ENCODE measurements around the gene RNF182. TPM values are rescaled to one million over a fixed set of nuclear protein-coding genes. Genes with fewer than 3 reads are reported as not detected.

RNF182 gene
- total and polyA plus RNA-seq, 7 donors, result 0.01 to 0.09 (median 0.04) TPM; not detected in 3

DNA sequence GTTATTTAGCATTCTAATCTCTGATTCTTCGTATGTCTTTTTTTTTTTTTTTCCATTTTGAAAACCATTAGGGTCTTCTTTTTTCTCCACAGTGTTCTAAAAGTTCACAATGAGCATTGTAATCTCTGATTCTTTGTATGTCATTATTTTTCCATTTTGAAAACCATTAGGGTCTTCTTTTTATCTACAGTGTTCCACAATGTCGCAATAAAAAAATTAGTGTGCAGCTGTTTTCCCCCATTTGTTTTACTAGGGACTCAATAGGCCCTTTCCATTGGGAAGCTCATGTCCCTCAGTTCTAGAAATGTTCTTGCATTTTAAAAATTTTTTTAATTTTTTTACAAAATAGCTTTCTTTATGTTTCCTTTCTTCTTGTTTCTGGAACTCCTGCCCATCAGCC lies 64.2 kb downstream of the RNF182 start:
- no peak overlapping the region for H3K4me3 ChIP-seq
- intact Hi-C loops (cut with DNase I), result no loop called here
- no peaks in the 10 kb centered on the region for H3K36me3 ChIP-seq (ENCODE audit: insufficient read depth in 1 of 2, low read depth in 1 of 2)
- no peaks in the 10 kb centered on the region for H3K9me3 ChIP-seq
- no peak for ATAC-seq
- WGBS, 3 donors, result 85 to 92% (median 86%) methylated on average over 2 of the region's 2 CpGs
- H3K27me3 ChIP-seq (ENCODE audit: insufficient read depth in 3 of 3, low read length in 2 of 3), result peaks cover 2 to 34% (median 5%) of the 10 kb centered on the region in 3 donors
- H3K4me1 ChIP-seq, result no peaks in the 10 kb centered on the region
- no peak overlapping the region for H3K27ac ChIP-seq
- no peak for DNase-seq
- TF ChIP-seq, protein P1, sequence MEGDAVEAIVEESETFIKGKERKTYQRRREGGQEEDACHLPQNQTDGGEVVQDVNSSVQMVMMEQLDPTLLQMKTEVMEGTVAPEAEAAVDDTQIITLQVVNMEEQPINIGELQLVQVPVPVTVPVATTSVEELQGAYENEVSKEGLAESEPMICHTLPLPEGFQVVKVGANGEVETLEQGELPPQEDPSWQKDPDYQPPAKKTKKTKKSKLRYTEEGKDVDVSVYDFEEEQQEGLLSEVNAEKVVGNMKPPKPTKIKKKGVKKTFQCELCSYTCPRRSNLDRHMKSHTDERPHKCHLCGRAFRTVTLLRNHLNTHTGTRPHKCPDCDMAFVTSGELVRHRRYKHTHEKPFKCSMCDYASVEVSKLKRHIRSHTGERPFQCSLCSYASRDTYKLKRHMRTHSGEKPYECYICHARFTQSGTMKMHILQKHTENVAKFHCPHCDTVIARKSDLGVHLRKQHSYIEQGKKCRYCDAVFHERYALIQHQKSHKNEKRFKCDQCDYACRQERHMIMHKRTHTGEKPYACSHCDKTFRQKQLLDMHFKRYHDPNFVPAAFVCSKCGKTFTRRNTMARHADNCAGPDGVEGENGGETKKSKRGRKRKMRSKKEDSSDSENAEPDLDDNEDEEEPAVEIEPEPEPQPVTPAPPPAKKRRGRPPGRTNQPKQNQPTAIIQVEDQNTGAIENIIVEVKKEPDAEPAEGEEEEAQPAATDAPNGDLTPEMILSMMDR (IDR thresholded peaks at IDR 0.05), result no peak

DNA sequence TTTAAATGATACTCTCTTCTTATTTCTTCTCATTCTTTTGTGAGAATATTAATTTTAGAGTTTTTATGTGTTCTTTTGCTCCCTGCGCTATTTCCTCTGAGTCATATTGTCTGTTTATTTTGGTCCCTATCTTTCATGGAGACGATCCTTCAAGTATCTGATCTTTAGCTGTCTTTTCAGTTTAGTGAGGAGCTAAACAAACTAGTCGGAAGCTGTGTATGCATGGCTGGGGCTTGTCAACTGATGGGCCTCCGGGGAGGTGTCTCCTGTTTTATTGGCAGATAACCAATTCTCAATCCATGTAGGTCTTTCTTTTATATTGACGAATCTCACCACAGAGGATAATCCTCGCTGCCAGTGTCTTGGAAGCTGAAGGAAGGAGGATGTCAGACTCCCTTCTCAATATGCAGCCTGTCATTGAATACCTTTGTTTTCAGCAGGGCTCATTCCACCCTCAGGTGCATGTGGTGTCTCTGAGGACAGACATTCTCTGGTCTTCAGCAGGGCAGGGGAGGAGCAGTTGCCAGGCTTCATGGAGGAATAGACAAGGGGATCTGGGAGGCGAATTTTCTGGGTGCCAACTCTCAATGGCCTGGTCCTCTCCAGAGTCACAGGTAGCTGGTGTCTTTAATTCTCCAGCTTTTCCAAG lies 64.9 kb downstream of the RNF182 start:
- ATAC-seq, result no peak

GRCh38 chr6:13990796-13991195 lies 66.0 kb downstream of the RNF182 start:
- TF ChIP-seq, protein P1 (IDR thresholded peaks at IDR 0.05), result no peak
- H3K9me3 ChIP-seq, result no peaks in the 10 kb centered on the region
- ATAC-seq, result no peak
- H3K4me1 ChIP-seq, result no peaks in the 10 kb centered on the region
- peaks cover 0 to 34% (median 5%) of the 10 kb centered on the region in 3 donors for H3K27me3 ChIP-seq (ENCODE audit: insufficient read depth in 3 of 3, low read length in 2 of 3)
- intact Hi-C loops (cut with DNase I), result no loop called here
- 76 to 88% (median 80%) methylated on average over 3 of the region's 3 CpGs for WGBS, 3 donors
- no peaks in the 10 kb centered on the region for H3K36me3 ChIP-seq (ENCODE audit: insufficient read depth in 1 of 2, low read depth in 1 of 2)
- DNase-seq, result no peak
- H3K4me3 ChIP-seq, result no peak overlapping the region
- H3K27ac ChIP-seq, result no peak overlapping the region

More for the DNA sequence above, 64.9 kb downstream of the RNF182 start:
- Histone ChIP-seq H3K4me3 (no peak overlapping the region), H3K9me3 (no peaks in the 10 kb centered on the region), H3K27me3 (ENCODE audit: insufficient read depth in 3 of 3, low read length in 2 of 3) (peaks cover 2 to 39% (median 5%) of the 10 kb centered on the region in 3 donors), H3K27ac (no peak overlapping the region), H3K4me1 (no peaks in the 10 kb centered on the region), H3K36me3 (ENCODE audit: insufficient read depth in 1 of 2, low read depth in 1 of 2) (no peaks in the 10 kb centered on the region)
- no peak for DNase-seq
- 58 to 78% (median 74%) methylated on average over 7 of the region's 7 CpGs for WGBS, 3 donors
- intact Hi-C loops (cut with DNase I), result no loop called here
- TF ChIP-seq, protein P1 (IDR thresholded peaks at IDR 0.05), result no peak

DNA sequence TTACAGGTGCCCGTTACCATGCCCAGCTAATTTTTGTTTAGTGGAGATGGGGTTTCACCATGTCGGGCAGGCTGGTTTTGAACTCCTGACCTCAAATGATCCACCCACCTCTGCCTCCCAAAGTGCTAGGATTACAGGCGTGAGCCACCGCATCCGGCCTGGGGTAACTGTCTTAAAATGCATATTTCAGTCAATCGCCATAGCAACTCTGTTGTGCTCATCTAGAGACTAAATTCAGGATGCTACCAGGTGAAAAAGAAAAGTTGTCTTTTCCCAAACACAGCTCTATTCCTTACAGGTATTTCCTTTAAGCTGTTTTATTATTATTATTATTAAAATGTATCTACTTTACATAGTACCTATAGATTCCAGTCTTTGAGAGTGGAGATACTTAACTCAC lies 66.6 kb downstream of the RNF182 start:
- Histone ChIP-seq H3K36me3 (ENCODE audit: insufficient read depth in 1 of 2, low read depth in 1 of 2) (no peaks in the 10 kb centered on the region), H3K27me3 (ENCODE audit: insufficient read depth in 3 of 3, low read length in 2 of 3) (peaks cover 0 to 30% (median 5%) of the 10 kb centered on the region in 3 donors), H3K9me3 (no peaks in the 10 kb centered on the region), H3K27ac (no peak overlapping the region), H3K4me3 (no peak overlapping the region), H3K4me1 (no peaks in the 10 kb centered on the region)
- intact Hi-C loops (cut with DNase I), result no loop called here
- TF ChIP-seq, protein P1 (IDR thresholded peaks at IDR 0.05), result no peak
- 71 to 84% (median 74%) methylated on average over 6 of the region's 6 CpGs for WGBS, 3 donors
- DNase-seq (no peak), ATAC-seq (no peak)

All from psoas muscle (tissue), 8 donors.